ENCODE measurements around the gene SORBS2. TPM values are rescaled to one million over a fixed set of nuclear protein-coding genes. Genes with fewer than 3 reads are reported as not detected.

The SORBS2 gene
- total RNA-seq, 1 donor from 2014 or later = 1.1 TPM

DNA sequence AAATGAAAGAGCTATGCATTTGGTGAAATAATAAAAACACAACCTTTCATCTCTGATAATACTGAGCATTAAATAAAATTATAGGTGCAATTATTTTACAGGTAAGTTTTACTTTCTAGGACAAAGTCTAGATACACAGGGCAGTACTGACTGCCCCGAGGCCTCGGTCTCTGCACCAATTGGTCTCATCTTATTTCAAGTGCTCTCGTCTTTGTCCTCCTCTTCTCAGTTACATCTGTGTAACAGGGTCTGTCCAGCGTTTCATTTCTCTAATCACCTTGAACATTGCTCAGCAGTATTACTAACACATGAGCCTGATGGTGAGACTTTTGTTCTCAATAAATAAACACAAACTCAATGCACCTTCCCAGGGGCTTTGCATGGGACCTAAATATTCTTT, 44.5 kb downstream of the SORBS2 start:
- FAIRE-seq = no peak

DNA sequence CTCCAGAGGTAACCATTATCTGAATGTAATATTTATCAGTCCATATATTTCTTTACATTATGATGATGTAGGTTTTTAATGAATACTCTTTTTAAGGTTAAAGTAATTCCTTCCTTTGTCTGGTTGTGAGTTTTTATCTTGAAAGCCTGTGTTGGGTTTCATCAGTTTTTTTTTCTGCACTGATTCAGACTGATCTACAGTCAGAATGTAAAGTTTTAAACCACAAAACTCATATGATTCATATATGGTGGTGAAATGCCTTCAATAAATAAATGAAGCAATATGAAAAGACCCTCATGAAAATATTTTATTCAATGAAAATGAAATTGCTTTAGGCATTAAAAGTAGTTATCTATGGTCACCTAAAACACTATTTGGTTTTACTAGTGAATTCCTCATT, 47.1 kb downstream of the SORBS2 start:
- DNase-seq (ENCODE audit: low read depth) (peak; percentile 68), FAIRE-seq (no peak)
- TF ChIP-seq, protein P1, sequence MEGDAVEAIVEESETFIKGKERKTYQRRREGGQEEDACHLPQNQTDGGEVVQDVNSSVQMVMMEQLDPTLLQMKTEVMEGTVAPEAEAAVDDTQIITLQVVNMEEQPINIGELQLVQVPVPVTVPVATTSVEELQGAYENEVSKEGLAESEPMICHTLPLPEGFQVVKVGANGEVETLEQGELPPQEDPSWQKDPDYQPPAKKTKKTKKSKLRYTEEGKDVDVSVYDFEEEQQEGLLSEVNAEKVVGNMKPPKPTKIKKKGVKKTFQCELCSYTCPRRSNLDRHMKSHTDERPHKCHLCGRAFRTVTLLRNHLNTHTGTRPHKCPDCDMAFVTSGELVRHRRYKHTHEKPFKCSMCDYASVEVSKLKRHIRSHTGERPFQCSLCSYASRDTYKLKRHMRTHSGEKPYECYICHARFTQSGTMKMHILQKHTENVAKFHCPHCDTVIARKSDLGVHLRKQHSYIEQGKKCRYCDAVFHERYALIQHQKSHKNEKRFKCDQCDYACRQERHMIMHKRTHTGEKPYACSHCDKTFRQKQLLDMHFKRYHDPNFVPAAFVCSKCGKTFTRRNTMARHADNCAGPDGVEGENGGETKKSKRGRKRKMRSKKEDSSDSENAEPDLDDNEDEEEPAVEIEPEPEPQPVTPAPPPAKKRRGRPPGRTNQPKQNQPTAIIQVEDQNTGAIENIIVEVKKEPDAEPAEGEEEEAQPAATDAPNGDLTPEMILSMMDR (IDR thresholded peaks at IDR 0.05; ENCODE audit: insufficient read depth, low read length, severe bottlenecking) = no peak
- no peaks in the 10 kb centered on the region for H3K36me3 ChIP-seq (ENCODE audit: control insufficient read depth, insufficient read depth, low read length)
- H3K27me3 ChIP-seq (ENCODE audit: control insufficient read depth, insufficient read depth, low read length) = no peaks in the 10 kb centered on the region
- H3K4me3 ChIP-seq (ENCODE audit: low read depth, low read length) = no peak overlapping the region

More for the DNA sequence above, 44.5 kb downstream of the SORBS2 start:
- DNase-seq (ENCODE audit: low read depth) = no peak
- Histone ChIP-seq H3K36me3 (ENCODE audit: control insufficient read depth, insufficient read depth, low read length) (no peaks in the 10 kb centered on the region), H3K27me3 (ENCODE audit: control insufficient read depth, insufficient read depth, low read length) (no peaks in the 10 kb centered on the region), H3K4me3 (ENCODE audit: low read depth, low read length) (no peak overlapping the region)
- TF ChIP-seq, protein P1 (IDR thresholded peaks at IDR 0.05; ENCODE audit: insufficient read depth, low read length, severe bottlenecking) = no peak

DNA sequence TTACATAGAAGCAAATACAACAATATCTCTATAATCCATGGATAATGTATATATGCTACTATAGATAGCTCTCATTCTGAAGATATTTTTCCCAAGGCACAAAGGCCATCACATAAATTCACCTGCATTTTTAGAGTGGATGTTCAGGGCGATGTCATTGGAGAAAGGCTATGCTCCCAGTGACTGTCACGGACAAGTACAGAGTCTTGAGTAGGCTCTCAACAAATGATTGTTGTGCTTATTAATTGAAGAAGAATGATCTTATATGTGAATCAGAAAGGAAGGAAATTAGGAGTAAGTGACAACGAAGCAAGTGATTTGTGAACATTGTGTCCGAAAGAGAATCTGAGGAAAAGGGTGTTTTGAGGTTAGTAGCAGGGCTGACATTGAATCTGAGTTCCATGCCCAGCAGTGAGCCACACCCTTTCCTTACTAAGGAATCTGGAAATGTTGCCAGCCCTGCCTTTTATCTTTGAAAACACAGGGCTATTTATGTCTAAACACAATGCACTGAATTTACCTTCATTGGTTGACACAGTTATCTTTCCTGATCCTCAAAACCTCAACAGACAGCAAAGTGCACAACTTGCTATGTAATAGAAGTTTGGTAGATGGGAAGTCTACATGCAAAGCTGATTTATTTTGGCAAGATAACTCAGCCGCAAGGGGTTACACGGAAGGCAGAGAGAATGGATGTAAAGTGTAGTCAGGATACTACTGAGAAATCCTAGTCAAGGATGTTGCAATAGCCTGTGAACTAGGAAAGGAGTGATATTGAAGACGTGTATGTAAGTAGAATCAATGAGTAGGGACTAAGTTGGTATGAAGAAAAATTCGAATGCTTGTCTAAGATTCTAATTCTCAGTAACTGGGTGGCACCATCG, 50.4 kb downstream of the SORBS2 start:
- no peak overlapping the region for H3K4me3 ChIP-seq (ENCODE audit: low read depth, low read length)
- FAIRE-seq (no peak), DNase-seq (ENCODE audit: low read depth) (peak; percentile 55)
- H3K27me3 ChIP-seq (ENCODE audit: control insufficient read depth, insufficient read depth, low read length) = no peaks in the 10 kb centered on the region
- TF ChIP-seq, protein P1 (IDR thresholded peaks at IDR 0.05; ENCODE audit: insufficient read depth, low read length, severe bottlenecking) = no peak
- no peaks in the 10 kb centered on the region for H3K36me3 ChIP-seq (ENCODE audit: control insufficient read depth, insufficient read depth, low read length)

DNA sequence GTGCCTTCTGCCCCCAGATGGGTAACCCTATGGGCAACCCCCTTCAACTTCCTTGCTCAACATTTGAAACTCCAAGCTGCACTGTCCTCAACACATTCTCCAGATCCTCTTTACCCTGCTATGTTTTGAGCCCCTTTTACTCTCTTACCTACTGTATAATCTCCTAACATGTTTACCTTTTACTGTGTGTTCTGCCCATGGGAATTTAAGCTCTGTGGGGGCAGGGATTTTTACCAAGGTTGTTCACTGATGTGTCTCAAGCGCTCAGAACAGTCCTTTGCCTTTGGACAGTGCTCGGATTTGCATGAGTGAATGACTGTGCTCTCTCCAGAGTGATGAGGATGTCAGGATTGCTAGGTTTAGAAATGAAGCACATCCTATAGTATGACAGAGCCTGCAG, 53.2 kb downstream of the SORBS2 start:
- DNase-seq (ENCODE audit: low read depth) (no peak), FAIRE-seq (no peak)
- TF ChIP-seq, protein P1 (IDR thresholded peaks at IDR 0.05; ENCODE audit: insufficient read depth, low read length, severe bottlenecking) = no peak
- no peaks in the 10 kb centered on the region for H3K27me3 ChIP-seq (ENCODE audit: control insufficient read depth, insufficient read depth, low read length)
- H3K36me3 ChIP-seq (ENCODE audit: control insufficient read depth, insufficient read depth, low read length) = no peaks in the 10 kb centered on the region
- H3K4me3 ChIP-seq (ENCODE audit: low read depth, low read length) = no peak overlapping the region

DNA sequence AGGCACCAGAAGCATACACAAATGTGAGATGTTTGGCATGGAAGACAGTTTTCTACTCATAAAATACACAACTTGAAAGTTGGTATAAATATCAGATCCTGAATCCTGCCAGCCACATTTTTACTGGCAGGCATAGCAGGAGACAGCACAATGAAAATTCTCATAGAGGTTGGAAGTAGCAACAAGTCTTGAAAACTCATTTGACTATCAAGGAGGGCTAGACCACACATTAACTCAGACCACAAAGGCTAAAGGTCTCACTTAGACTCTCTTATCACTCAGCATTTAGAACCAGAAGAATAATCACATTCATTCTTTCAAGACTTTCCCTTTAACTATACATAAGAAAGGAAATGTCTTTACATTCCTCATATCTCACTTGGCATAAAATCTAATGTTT, 56.5 kb downstream of the SORBS2 start:
- no peak for FAIRE-seq
- no peaks in the 10 kb centered on the region for H3K27me3 ChIP-seq (ENCODE audit: control insufficient read depth, insufficient read depth, low read length)
- DNase-seq (ENCODE audit: low read depth) = no peak
- H3K36me3 ChIP-seq (ENCODE audit: control insufficient read depth, insufficient read depth, low read length) = no peaks in the 10 kb centered on the region
- H3K4me3 ChIP-seq (ENCODE audit: low read depth, low read length) = no peak overlapping the region
- TF ChIP-seq, protein P1 (IDR thresholded peaks at IDR 0.05; ENCODE audit: insufficient read depth, low read length, severe bottlenecking) = no peak
